Measurements from ENCODE around the gene PHC3.
"Not testable (repeated sequence)": the region's sequence is repeated elsewhere in the genome, so short reads cannot be mapped to it uniquely, and the experiment has no call there.

Gene PHC3

DNA sequence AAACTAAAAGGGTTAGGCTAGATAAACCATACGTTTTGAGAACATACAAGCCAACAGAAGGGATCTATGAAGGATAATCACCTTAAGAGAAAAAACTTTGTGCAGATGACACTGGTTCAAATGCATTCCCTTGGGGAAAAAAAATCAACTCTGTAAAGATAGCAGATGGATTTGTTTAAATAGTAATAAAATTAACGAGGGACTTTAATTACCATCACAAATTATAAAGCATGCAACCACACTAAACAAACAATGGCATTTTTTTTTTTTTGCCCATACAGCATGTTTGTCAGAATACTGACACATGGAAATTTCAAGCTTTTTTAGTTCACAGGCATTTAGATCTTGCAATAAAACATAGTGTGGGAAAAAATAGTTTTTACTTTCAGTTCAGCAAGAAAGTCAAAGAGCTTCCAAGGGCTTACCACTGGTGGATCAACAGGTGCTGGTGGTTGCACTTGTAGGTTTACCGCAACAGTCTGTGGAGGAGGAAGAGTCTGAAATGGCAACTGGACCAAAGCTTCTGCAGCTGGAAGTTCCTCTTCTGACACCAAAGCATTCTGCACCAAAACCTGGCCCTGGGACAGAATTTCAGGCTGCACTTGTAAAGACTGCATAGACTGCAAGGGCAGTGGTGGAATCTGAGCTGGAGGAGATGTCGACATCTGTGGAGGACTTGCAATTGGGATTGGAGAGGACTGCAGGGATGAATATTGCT lies 53.1 kb downstream of the PHC3 start:
- FAIRE-seq = no peak

DNA sequence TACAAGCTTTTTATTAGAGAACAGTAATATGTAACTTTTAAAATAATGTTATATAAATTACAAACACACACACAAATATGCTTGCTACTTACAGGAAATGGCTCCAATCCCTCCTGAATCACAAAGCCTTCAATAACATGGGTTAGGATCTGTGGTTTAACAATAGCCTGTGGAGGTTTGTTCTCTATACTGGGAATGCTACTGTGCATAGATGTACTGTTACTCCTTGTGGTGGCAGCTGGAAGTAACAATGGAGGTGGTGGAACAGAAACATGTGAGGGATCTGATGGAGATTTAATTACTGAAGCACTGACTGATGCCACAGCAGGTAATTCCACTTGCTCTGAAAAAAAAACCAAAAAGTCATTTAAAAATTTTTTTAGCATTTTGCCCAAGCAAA lies 64.4 kb downstream of the PHC3 start:
- FAIRE-seq = no peak

DNA sequence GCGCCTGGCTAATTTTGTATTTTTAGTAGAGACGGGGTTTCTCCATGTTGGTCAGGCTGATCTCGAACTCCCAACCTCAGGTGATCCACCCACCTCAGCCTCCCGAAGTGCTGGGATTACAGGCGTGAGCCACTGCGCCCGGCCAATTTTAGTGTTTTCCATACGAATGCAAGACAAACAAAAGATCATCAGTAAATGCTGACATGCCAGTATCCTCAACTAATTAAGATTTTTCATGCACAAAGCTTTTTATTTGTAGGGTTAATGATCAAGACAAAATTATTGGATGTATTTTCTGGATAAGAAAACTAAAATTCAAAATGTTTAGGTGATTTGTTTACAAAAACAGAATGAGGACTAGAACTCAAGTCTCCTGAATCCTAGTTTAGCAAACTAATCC lies 67.4 kb downstream of the PHC3 start:
- not testable (repeated sequence) for FAIRE-seq

DNA sequence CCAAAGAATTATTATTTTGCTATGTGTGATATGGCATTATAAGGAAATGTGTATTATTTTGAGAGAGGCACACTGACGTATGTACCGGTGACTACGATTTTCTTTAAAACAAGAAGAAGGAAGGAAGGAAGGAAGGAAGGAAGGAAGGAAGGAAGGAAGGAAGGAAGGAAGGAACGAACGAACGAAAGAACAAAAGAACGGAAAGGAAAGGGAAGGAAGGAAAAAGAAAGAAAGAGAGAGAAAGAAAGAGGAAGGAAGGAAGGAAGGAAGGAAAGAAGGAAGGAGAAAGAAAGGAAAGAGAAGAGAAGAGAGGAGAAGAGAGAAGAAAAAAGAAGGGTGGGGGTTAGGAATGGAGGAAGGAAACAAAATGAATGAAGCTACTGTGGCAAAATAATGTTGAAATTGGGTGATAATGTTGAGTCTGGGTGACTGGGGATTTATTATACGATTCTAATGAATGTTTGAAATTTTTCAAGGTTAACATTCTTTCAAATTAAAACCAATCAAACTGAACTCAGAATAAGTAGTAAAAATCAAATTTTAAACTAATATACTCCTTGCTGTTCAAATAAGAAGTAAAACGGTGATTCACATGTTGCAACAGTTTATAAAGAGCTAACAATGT lies 70.3 kb downstream of the PHC3 start:
- no peak for FAIRE-seq

DNA sequence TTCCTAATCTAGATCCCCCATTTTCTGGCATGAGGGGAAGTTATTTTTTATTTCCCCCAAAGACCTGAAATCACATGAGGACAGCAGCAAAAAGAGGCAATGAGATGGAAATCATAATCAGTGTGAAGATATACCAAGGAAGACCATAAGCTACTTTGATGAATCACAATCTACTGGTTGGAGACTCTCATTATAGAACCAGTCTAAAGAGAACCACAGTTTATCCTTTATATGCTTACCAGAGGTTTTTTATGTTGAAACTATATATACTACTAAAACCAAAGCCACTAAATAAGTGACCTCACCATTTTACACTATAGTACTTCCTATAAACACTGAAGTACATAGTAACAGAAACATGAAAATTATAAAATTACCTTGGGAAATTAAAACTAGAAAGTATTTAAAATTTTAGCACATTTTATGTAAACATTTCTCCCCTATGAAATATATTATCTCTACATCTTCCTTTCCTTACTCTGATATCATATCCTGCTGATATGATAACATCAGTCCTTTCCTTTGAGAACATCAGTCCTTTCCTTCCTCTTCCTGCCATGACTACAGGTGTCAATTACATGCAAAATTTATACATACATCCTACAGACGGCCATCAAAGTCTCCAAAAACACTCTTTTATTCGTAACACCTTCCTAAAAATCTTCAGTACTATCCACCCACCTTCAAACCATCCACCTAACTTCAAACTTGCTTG lies 71.8 kb downstream of the PHC3 start:
- FAIRE-seq = no peak

DNA sequence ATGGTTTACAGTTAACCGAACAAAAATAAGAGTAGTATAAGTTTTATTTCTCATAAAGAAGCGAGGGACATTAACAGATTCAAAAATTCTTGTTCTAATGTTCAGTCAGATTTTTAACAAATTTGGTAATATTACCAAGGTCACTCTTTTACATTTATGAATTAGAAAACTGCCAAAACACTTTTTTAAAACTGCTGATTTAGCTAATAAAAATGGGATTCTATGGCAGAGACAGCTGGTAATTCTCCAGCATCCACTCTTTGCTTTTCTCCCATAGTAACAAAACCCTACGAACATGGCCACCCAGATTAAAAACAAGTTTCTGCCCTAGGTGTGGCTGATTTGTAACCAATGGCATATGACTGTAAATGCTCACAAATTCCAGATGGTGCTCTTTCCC lies 72.6 kb downstream of the PHC3 start:
- FAIRE-seq = no peak

DNA sequence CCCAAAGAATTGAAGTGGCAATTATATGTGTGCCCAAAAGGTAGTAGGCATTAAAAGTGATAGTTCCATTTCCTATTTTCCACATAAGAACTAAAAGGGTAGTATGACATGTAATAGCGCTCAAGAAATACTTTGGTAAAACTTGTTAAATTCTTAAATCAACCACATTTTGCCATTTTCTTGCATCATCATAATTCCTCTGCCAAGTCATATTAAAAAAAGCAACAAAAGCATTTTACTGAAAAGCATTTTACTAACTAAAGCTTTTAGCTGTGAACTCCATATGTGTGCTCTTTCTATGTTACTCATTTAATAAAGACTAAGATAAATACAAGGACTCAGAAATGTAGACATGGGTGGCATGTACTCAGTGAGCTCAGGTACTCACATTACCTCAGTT lies 73.6 kb downstream of the PHC3 start:
- no peak for FAIRE-seq

DNA sequence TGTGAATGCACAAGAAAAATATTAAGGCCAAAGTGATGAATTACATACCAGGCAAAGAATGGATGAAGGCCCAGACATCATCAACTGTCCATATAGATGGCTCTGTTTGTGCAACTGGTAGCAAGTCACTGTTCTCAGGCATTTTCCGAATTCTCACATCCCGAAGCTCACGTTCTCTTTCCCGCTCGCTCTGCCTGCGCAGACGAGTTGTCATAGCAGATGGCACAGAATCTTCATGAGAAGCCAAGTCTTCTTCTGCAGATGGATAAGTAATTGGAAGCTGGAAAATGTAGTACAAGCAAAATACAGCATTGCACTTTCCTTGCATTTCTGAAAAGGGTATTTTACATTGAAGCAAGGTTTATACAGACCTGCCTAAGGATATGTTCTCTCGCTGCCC lies 79.1 kb downstream of the PHC3 start:
- FAIRE-seq = no peak

DNA sequence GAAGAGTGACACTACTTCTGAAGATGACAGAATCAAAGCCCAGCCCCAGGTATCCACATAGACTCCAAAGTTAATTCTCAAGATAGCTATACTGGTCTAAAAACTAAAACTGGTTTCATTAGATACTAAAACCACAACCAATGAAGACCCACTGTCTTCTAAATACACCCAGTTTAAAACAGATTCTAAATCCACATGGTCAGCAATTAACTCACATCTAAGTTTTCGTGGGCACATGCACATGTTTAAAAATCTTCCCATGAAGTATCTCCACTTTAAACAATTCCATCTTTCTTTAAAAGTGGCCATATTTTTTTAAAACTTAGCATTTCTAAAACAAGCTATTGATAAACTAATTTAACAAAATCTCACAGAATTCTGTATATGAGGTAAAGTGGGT lies 80.6 kb downstream of the PHC3 start:
- no peak for FAIRE-seq

DNA sequence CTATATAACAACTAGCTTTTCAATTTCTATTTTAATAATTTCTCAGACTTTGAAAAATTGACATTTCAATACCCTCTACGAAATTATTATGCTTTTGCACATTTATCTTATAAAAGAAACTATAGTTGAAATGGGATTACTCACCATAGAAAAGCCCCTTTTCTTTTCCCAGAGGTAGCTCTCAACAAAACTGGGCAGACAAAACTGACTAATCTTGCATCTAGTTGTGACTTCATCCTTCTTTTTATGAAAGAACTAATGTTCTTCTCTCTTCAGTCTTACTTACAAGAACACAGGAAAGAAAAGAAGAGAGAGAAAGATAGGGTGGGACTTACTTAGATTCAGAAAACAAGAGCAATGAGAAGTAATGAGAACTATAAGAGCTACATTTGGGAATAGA lies 82.8 kb downstream of the PHC3 start:
- FAIRE-seq = no peak

DNA sequence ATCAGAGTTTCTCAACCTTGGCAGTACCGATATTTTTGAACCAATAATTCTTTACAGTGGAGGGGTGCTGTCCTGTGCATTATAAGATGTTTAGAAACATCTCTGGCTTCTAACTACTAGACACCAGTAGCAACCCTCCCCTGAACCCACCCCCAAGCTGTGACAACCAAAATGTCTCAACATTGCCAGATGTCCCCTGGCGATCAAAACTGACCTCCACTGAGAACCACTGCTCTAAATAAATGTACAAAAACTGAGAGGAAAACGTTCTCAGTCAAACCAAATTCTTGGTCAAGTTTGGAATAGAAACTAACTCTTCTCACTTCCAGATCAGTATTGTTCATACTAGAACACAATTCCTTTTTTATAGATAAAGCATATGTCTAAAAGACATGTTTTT lies 85.2 kb downstream of the PHC3 start:
- no peak for FAIRE-seq

DNA sequence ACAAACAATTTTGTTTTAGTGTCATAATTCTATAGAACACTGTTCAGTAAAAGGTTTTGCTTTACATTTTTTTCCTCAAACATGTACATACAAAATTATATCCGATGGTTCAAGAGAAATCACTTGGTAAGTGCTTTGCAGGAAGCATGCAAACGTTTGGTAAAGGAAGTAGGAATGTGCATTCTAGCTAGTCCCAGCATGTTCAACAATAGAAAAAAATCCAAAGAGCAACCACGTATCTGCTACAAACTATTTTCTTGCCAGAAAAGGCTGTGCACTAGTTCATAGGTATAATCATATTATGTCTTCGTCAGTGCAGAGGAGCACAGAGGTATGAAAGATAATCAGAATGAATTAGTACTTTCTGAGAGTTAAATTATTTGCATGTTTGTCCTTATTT lies 85.8 kb downstream of the PHC3 start:
- FAIRE-seq = no peak

DNA sequence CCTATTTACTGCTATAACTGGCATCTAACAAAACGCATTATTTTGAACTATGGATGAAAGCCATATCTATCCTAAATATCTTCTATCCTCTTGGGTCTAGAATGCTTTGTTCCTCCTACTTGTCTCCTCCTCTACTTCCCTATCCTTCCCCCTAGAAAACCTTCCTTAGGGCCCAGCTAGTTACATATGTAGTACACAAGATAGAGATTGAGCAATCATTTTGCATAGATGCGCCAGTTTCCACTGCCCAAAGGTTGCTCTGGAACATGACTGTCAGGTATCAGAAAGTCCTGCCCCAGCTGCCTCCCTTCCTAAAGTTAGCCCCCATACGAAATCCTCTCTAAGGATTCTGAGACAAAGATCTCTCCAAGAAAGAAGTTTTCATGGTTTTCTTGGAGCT lies 88.6 kb downstream of the PHC3 start:
- FAIRE-seq = no peak

DNA sequence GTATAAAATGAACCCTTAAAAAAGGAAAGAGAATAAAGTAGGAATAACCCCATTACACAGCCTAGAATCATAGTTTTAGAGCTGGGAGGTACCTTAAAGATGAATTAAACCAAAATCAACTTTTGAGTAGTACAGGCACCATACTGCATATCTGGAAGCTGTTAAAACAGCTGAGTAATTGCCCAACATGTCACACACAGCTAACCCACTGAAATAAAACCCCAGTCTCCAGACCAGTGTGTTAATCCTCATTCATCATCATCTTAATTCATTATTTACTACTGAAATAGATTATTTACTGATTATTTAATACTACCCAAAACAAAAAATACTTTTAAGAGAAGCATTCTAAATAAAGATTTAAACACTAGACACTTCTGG lies 90.9 kb downstream of the PHC3 start:
- no peak for FAIRE-seq

DNA sequence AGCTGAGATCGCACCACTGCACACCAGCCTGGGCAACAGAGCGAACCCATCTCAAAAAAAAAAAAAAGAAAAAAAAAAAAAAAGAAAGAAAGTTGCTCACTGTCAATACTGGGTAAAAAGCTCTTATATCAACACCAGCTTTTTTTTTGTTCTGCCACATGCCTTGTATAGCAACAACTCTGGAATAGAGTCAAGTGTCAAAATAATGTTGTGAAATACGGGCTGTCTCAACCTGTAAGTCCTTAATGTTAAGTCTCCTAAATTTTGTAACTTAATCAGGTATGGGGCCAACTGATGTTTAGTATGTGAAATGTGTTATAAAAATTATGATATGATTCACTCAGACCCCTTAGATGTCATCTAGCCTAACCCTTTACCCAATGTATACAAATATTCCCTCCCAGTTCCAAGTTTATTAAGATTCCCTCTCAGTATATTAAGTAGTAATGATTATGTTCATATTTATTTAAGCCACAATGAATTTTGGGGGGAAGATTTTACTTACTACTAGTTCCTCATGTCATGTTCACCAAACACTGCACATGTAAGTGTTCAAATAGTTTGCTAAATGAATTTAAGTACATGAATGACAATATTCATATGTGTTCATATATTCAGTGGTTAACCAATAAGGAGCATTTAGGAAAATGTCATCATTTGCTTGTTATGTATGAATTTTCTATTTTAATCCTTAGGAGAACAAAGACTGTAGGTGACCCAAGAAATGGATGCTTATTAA lies 91.5 kb downstream of the PHC3 start:
- FAIRE-seq = no peak

DNA sequence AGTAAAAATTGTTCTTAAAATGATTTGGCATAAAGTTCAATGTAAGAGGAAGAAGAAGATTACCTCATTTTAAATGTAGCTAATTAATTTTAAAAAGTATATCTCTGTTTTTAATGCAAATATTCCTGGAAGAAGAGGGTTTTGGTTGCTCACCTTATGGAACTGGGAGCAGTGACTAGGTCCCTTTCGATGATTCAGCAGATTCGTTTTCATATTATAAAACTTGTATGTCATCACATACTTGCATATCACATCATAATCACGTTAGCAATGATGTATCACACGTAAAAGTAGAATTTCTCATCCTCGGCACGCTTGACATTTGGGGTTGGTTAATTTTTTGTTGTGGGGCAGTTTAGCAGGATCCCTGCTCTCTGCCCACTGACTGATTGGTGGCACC lies 96.1 kb downstream of the PHC3 start:
- FAIRE-seq = no peak

DNA sequence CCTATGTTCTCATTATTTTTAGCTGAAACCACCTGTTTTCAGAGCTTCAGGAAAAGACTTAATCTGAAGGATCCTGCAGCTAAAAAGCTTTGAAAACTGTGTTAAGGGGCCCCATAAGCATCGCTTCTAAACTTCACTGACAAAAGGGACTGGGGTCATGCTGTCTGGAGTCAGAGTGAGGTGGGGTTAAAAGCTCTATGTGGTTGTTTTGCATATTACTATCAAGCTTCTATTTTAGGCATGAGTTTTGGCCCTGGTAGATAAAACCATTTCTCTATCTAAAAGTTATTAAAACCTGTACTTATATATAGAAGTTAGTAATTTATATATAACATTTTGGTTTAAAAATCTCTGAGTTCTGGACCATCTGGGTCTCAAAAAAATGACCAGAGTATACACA lies 98.2 kb downstream of the PHC3 start:
- no peak for FAIRE-seq

DNA sequence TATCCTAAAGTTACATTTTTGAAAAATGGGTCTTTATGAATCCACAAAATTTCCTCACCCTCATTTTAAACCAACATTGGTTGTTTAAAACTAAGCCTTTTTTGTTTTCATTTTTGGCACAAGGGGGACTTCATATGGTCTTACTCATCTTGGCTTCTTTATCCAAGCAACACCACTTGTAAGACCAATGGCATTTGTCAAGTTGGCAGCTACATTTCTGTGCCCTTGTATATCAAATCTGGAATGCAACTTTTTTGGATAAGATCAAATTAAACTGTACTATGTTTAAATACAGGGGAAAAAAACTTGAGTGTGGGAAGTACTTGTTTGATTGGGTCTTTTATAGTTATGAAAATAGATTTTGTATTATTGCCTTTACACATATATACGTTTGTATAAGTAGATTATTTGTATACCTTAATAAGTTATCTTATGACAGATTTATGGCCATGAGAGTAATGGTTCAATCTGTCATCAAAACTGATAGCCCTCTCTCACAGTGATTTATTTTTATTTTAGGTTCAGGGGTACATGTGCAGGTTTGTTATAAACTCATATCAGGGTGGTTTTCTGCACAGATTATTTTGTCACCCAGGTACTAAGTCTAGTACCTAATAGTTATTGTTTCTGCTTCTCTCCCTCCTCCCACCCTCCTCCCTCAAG lies 100.3 kb downstream of the PHC3 start:
- FAIRE-seq = no peak

DNA sequence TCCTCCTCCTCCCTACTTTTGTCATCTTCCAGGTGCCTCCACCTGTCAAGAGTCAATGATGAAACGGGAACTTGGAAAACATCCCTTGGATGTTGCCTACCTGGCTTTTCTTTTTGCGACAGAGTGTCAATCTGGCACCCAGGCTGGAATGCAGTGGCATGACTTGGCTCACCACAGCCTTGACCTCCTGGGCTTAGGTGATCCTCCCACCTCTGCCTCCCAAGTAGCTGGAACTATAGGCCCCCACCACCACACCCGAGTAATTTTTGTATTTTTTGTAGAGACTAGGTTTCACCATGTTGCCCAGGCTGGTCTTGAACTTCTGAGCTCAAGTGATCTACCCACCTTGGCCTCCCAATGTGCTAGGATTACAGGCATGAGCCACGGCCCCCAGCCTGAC lies 100.9 kb downstream of the PHC3 start:
- no peak for FAIRE-seq

DNA sequence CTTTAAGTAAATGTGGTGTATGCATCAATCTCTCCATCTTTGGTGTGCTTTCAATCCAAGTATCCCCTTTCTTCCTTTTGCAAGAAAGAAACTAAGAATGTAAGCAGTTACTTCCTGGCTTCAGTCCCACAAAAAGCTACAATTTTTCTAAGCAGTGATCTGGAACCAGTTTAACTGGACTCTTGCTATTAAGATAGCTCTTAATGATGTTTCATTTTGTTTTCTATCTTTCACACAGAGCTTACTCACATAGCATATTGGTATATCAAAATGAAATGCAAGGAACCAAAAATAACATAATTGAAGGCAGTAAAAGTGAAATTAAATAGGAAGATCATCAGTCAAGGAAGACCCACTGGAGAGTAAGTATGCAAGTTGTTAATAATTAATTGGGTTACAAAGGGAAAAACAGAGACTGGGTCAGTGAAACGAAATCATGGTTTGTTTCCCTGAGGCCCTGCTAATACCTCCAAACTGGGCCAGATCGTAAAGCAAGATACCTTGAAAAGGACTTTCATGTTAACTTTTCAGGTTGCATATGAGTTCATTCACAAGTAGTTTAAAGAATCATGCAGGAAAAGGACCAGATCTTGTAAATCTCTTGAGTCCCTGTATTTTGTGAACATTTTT lies 101.9 kb downstream of the PHC3 start:
- FAIRE-seq = no peak

DNA sequence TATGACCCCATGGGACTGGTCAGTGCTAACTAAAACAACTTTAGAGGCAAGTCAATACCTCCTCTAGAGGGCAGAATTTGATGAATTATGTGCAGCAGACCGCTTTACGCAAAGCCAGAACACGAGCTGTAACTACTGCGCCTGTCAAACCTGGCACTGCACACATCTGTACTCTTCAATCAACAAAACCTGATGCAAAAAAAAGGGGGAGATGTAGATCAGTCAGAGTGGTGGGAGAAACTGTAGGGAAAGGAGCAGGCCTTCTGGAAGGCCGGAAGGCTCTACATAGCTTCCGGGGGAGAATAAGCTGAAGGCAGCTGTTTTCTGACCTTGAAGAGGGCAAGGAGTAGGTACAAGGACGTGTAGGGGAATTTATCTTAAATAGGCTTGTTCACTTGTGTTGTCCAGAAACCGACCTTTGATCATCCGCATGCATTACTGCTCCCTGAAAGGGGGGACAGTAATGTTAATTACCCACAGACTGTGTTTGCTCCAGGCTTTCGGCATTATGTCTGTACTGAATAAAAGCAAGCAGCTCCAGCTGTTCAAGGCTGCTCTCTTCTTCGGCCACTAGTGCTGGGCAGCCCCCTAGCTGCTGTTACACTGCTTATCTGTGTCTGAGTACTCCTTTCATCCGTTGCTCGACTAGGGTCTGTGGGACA lies 102.8 kb downstream of the PHC3 start:
- FAIRE-seq = no peak

DNA sequence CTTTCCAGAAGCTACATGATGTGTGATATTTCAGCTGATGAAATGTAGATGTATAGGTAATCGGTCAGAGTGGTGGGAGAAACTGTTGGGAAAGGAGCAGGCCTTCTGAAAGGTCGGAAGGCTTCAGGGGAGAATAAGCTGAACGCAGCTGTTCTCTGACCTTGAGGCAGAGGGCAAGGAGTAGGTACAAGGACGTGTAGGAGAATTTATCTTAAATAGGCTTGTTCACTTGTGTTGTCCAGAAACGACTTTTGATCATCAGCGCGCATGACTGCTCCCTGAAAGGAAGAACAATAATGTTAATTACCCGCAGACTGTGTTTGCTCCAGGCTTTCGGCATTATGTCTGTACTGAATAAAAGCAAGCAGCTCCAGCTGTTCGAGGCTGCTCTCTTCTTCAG lies 104.2 kb downstream of the PHC3 start:
- FAIRE-seq = no peak
